GM18868 (cell line): Measurements from ENCODE around the gene RPL12.

Experiments used
- ATAC-seq: cut with Tn5 transposase; IDR thresholded peaks from one replicate; pipeline ENCODE4 v1.9.1; 2021; ENCODE audit warnings: mild to moderate bottlenecking, moderate library complexity; ENCODE audit not compliant: unreplicated experiment

RPL12 gene

DNA sequence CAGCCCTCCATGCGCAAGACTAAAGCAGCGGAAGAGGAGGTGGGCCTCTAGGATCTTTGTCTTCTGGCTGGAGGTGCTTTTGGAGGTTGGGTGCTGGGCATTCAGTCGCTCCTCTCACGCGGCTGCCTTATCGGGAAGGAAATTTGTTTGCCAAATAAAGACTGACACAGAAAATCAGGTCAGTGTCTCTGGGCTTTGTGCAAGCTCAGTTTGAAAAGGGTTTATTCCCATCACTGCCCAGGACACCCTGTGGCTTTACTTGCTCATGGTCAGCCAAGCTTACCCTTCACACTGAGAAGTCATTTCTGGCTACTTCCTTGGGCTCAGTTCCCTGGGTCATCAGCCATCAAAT lies 43.7 kb downstream of the RPL12 start:
- ATAC-seq = no peak

DNA sequence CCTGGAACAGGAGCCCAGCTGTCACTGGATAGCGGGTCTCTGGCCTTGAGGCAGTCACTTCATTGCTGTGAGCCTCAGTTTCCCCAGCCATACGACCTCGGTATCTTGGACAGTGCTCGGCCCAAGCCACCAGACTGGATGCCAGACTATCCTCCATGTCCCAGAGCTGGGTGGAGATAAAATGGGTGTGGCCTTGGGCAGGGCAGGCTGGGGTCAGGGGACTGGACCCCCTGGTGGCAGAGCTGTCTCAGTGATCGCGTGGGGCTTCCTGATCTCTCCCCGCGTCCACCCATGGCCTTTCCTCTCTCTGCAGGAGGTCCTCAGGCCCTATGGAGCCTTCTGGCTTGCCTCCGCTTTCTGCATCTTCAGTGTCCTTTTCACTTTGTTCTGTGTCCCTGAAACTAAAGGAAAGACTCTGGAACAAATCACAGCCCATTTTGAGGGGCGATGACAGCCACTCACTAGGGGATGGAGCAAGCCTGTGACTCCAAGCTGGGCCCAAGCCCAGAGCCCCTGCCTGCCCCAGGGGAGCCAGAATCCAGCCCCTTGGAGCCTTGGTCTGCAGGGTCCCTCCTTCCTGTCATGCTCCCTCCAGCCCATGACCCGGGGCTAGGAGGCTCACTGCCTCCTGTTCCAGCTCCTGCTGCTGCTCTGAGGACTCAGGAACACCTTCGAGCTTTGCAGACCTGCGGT lies 44.3 kb downstream of the RPL12 start:
- no peak for ATAC-seq

GRCh38 chr9:127405344-127406125 lies 45.7 kb downstream of the RPL12 start:
- no peak for ATAC-seq

GRCh38 chr9:127404631-127405030 lies 46.6 kb downstream of the RPL12 start:
- no peak for ATAC-seq

- no peak for ATAC-seq
These were observed 47.6 kb downstream of the RPL12 start for GRCh38 chr9:127403507-127404192.

DNA sequence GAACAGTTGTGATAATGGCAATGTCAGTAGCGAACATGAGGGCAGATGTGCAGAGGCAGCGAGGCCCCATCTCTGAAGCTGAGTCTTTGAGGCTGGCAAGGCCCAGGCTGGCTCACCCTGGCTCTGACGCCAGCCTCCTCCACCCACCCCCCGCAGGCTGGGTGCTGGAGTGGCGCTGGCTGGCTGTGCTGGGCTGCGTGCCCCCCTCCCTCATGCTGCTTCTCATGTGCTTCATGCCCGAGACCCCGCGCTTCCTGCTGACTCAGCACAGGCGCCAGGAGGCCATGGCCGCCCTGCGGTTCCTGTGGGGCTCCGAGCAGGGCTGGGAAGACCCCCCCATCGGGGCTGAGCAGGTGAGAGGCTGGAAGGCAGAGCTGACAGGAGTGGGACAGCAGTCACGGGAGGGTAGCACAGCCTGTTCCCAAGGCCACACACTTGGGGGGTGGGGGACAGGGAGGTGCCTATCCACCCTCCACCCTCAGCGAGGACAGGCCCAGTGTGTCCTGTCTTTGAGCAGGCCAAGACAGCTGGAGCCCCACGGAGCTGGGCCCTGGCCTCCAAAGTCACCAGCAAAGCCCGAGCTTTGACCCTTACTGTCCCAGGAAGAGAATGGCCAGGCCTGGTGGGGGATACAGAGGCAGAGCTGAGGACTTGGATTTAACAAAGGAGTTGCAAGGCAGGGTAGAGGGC lies 48.7 kb downstream of the RPL12 start:
- no peak for ATAC-seq

GRCh38 chr9:127399736-127400269 lies 51.4 kb downstream of the RPL12 start:
- no peak for ATAC-seq

DNA sequence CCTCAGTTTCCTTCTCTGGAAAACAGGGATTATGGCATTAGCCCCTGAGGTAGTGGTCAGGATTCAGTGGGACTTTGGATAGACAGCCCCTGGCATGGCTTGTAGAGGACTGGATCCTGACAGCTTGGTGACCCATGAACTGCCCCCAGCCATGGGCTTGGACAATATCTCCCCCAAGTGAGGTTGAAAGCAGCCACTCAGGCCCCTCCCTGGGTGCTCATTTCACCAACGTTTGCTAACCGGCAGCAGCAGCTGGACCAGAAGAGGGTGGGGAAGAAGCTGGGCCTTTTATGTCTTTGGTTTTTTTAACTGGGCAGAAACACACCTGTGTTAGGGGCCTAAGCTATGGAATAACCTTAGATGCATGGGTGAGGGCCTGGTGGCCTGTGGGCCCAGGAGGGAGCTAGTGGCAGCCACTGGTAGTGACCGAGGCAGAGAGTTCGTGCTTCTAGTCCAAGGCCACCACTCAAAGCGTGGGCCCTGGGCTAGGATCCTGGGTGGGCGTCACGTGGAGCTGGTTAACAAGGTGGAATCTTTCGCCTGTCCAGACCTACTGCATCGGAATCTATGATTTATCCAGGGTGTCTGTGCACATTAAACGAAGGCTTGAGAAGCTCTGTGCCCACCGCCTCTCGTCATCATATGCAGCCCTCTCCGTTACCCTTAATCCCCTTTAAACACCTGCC lies 52.3 kb downstream of the RPL12 start:
- ATAC-seq = no peak

- ATAC-seq = no peak
These were observed 52.9 kb downstream of the RPL12 start for GRCh38 chr9:127398275-127398647.
